ENCODE measurements around the gene FERD3L.
"Not testable (repeated sequence)": the region's sequence is repeated elsewhere in the genome, so short reads cannot be mapped to it uniquely, and the experiment has no call there.

FERD3L gene

GRCh38 chr7:19144661-19145433 lies at the start of gene FERD3L:
TSS of gene FERD3L (minus strand) at chr7:19145421. CDS start at chr7:19145362, 59 bp downstream.
- DNase-seq (ENCODE audit: insufficient read length, low spot score) (no peak), FAIRE-seq (no peak)

GRCh38 chr7:19194417-19194816 lies 49.2 kb upstream of the FERD3L start:
- not testable (repeated sequence) for FAIRE-seq; DNase-seq (ENCODE audit: insufficient read length, low spot score)

GRCh38 chr7:19181634-19182033 lies 36.4 kb upstream of the FERD3L start:
- FAIRE-seq: no peak
- DNase-seq (ENCODE audit: insufficient read length, low spot score): no peak

GRCh38 chr7:19178595-19178994 lies 33.4 kb upstream of the FERD3L start:
- DNase-seq (ENCODE audit: insufficient read length, low spot score) (no peak), FAIRE-seq (no peak)

- FAIRE-seq (no peak), DNase-seq (ENCODE audit: insufficient read length, low spot score) (no peak)
Measured at GRCh38 chr7:19177269-19177668, 32.0 kb upstream of the FERD3L start.

- FAIRE-seq (no peak), DNase-seq (ENCODE audit: insufficient read length, low spot score) (no peak)
Measured at GRCh38 chr7:19175241-19175640, 30.0 kb upstream of the FERD3L start.

- DNase-seq (ENCODE audit: insufficient read length, low spot score) (no peak), FAIRE-seq (peak; percentile 8)
Measured at GRCh38 chr7:19161671-19162070, 16.4 kb upstream of the FERD3L start.

- FAIRE-seq: no peak
Measured at GRCh38 chr7:19146699-19147098, 1.5 kb upstream of the FERD3L start.

GRCh38 chr7:19145434-19146115 lies 354 bp upstream of the FERD3L start:
- no peak for DNase-seq (ENCODE audit: insufficient read length, low spot score)
- FAIRE-seq: no peak

More at GRCh38 chr7:19146699-19147098, 1.5 kb upstream of the FERD3L start:
- DNase-seq (ENCODE audit: insufficient read length, low spot score): no peak

GRCh38 chr7:19143881-19144574 lies 1.2 kb downstream of the FERD3L start:
- DNase-seq (ENCODE audit: insufficient read length, low spot score) (no peak), FAIRE-seq (no peak)

- DNase-seq (ENCODE audit: insufficient read length, low spot score) (no peak), FAIRE-seq (no peak)
Measured at GRCh38 chr7:19139706-19140327, 5.4 kb downstream of the FERD3L start.

GRCh38 chr7:19133886-19134285 lies 11.3 kb downstream of the FERD3L start:
- FAIRE-seq (no peak), DNase-seq (ENCODE audit: insufficient read length, low spot score) (no peak)

GRCh38 chr7:19133390-19133789 lies 11.8 kb downstream of the FERD3L start:
- FAIRE-seq: no peak

GRCh38 chr7:19128856-19129255 lies 16.4 kb downstream of the FERD3L start:
- no peak for FAIRE-seq
- no peak for DNase-seq (ENCODE audit: insufficient read length, low spot score)

More at GRCh38 chr7:19133390-19133789, 11.8 kb downstream of the FERD3L start:
- DNase-seq (ENCODE audit: insufficient read length, low spot score): no peak

- no peak for FAIRE-seq
- no peak for DNase-seq (ENCODE audit: insufficient read length, low spot score)
Measured at GRCh38 chr7:19121977-19122588, 23.1 kb downstream of the FERD3L start.

- no peak for DNase-seq (ENCODE audit: insufficient read length, low spot score)
- no peak for FAIRE-seq
Measured at GRCh38 chr7:19119870-19120486, 25.2 kb downstream of the FERD3L start.

- FAIRE-seq: no peak
- no peak for DNase-seq (ENCODE audit: insufficient read length, low spot score)
Measured at GRCh38 chr7:19119372-19119771, 25.8 kb downstream of the FERD3L start.

- FAIRE-seq (no peak), DNase-seq (ENCODE audit: insufficient read length, low spot score) (no peak)
Measured at GRCh38 chr7:19118636-19119371, 26.4 kb downstream of the FERD3L start.

GRCh38 chr7:19117870-19118608 lies 27.2 kb downstream of the FERD3L start:
- FAIRE-seq: no peak
- no peak for DNase-seq (ENCODE audit: insufficient read length, low spot score)

Measured in GM19239 (cell line).